HEK293T (cell line): ENCODE measurements around the gene MRPL51.

Experiments
- CTCF ChIA-PET: fragments of 350-600 bp; formaldehyde crosslinking; extraction: SDS; loops from one replicate; lab custom pipeline; 2021; ENCODE audit warnings: antibody characterized with exemption, inconsistent platforms; lab: Yijun Ruan, JAX
- POLR2A ChIA-PET: fragments of 350-600 bp; formaldehyde crosslinking; extraction: SDS; loops from one replicate; lab custom pipeline; 2020; ENCODE audit warnings: antibody characterized with exemption, inconsistent platforms; lab: Yijun Ruan, JAX
- DNase-seq: peaks from one replicate; pipeline ENCODE4 v3.0.0; 2012; ENCODE audit warnings: mixed read lengths; ENCODE audit errors: extremely low spot score
- ARNT ChIP-seq: fragments of 450-650 bp; IDR thresholded peaks from 2 replicates; pipeline ENCODE4 v1.6.1; 2017; ENCODE audit warnings: mild to moderate bottlenecking
- BHLHE40 ChIP-seq: fragments of 450-650 bp; IDR thresholded peaks from 2 replicates; pipeline ENCODE4 v1.6.1; 2016; ENCODE audit warnings: mild to moderate bottlenecking, moderate library complexity, borderline replicate concordance
- CTBP1 ChIP-seq: fragments of 450-650 bp; IDR thresholded peaks from 2 replicates; pipeline ENCODE4 v1.6.1; 2016; ENCODE audit warnings: borderline replicate concordance
- ELF4 ChIP-seq: fragments of 450-650 bp; IDR thresholded peaks from 2 replicates; pipeline ENCODE4 v1.6.1; 2017; ENCODE audit warnings: antibody characterized with exemption
- FOXA1 ChIP-seq: fragments of 450-650 bp; IDR thresholded peaks from 2 replicates; pipeline ENCODE4 v1.6.1; 2016; ENCODE audit warnings: mild to moderate bottlenecking
- FOXK2 ChIP-seq: fragments of 450-650 bp; IDR thresholded peaks from 2 replicates; pipeline ENCODE4 v1.6.1; 2016; ENCODE audit warnings: mild to moderate bottlenecking
- FOXM1 ChIP-seq: fragments of 450-650 bp; IDR thresholded peaks from 2 replicates; pipeline ENCODE4 v1.6.1; 2017; ENCODE audit warnings: mild to moderate bottlenecking, borderline replicate concordance
- HDGF ChIP-seq: fragments of 450-650 bp; IDR thresholded peaks from 2 replicates; pipeline ENCODE4 v1.6.1; 2017; ENCODE audit warnings: antibody characterized with exemption, borderline replicate concordance
- L3MBTL2 ChIP-seq: fragments of 450-650 bp; conservative IDR thresholded peaks from 2 replicates; pipeline ENCODE4 v1.6.1; 2016; ENCODE audit warnings: mild to moderate bottlenecking
- LEF1 ChIP-seq: fragments of 450-650 bp; IDR thresholded peaks from 2 replicates; pipeline ENCODE4 v1.6.1; 2017; ENCODE audit warnings: mild to moderate bottlenecking, borderline replicate concordance
- NFRKB ChIP-seq: fragments of 450-650 bp; IDR thresholded peaks from 2 replicates; pipeline ENCODE4 v1.6.1; 2016; ENCODE audit warnings: mild to moderate bottlenecking, moderate library complexity
- PKNOX1 ChIP-seq: fragments of 450-650 bp; IDR thresholded peaks from 2 replicates; pipeline ENCODE4 v1.6.1; 2016
- SP1 ChIP-seq: fragments of 450-650 bp; IDR thresholded peaks from 2 replicates; pipeline ENCODE4 v1.6.1; 2017
- SUZ12 ChIP-seq: fragments of 450-650 bp; IDR thresholded peaks from 2 replicates; pipeline ENCODE4 v1.6.1; 2016; ENCODE audit warnings: mild to moderate bottlenecking
- TARDBP ChIP-seq: fragments of 450-650 bp; IDR thresholded peaks from 2 replicates; pipeline ENCODE4 v1.6.1; 2016
- ZNF384 ChIP-seq: fragments of 450-650 bp; IDR thresholded peaks from 2 replicates; pipeline ENCODE4 v1.6.1; 2016

Gene MRPL51

GRCh38 chr12:6443361-6443983 is 49.6 kb downstream of the MRPL51 start:
- DNase-seq = no peak
- ChIA-PET POLR2A (interaction anchor here (1.4 kb wide), 1 partner anchor 27 kb away, joined by 7 read pairs; the partner anchor contains the start of gene VAMP1), CTCF (interaction anchor here (1.0 to 1.2 kb wide), 2 partner anchors 20 to 23 kb away, joined by 3 to 5 read pairs; no protein-coding TSS in a partner anchor)
- TF ChIP-seq SUZ12 = no peak
- TF ChIP-seq TARDBP = no peak
- no peak for TF ChIP-seq FOXM1
- no peak for TF ChIP-seq ARNT
- no peak for TF ChIP-seq HDGF
- TF ChIP-seq ZNF384 = no peak
- no peak for TF ChIP-seq FOXK2
- TF ChIP-seq SP1 = no peak
- TF ChIP-seq NFRKB = no peak
- TF ChIP-seq ELF4 = no peak
- no peak for TF ChIP-seq LEF1
- TF ChIP-seq L3MBTL2 = no peak
- no peak for TF ChIP-seq CTBP1
- TF ChIP-seq FOXA1 = no peak
- no peak for TF ChIP-seq BHLHE40
- no peak for TF ChIP-seq PKNOX1

GRCh38 chr12:6442836-6443235 is 50.2 kb downstream of the MRPL51 start:
- no peak for DNase-seq
- TF ChIP-seq ELF4 = no peak
- no peak for TF ChIP-seq CTBP1
- TF ChIP-seq FOXA1 = no peak
- TF ChIP-seq SP1 = no peak
- TF ChIP-seq NFRKB = no peak
- TF ChIP-seq TARDBP = no peak
- POLR2A ChIA-PET = interaction anchor here (1.1 to 1.7 kb wide), 4 partner anchors 10 to 28 kb away, joined by 3 to 7 read pairs (median 4); partner anchors contain the start of gene VAMP1
- CTCF ChIA-PET = interaction anchor here (1.0 kb wide), 1 partner anchor 19 kb away, joined by 5 read pairs; no protein-coding TSS in a partner anchor
